PC-9 (cell line): ENCODE measurements around the gene TMEM179. TPM values are rescaled to one million over a fixed set of nuclear protein-coding genes. Genes with fewer than 3 reads are reported as not detected.

Source experiments
- BruUV-seq: library from RNA; stranded (reverse); fragments of 400-500 nt; replicated peaks from 2 replicates; lab custom pipeline; 2021; lab: Mats Ljungman, UMichigan
- CTCF ChIA-PET: fragments of 300-600 bp; sonication (Branson Sonifier 250); formaldehyde crosslinking; loops from one replicate; lab custom pipeline; 2022; ENCODE audit warnings: antibody characterized with exemption; lab: Charles Lee
- POLR2A ChIA-PET: fragments of 300-600 bp; sonication (Branson Sonifier 250); formaldehyde crosslinking; loops from one replicate; lab custom pipeline; 2022; ENCODE audit warnings: antibody characterized with exemption; ENCODE audit not compliant: unreplicated experiment; lab: Charles Lee
- DNase-seq, 2 experiments: peaks; one replicate each; pipeline versions ENCODE4 v3.0.0 to v3.0.0-alpha.2; 2015 to 2022; ENCODE audit warnings: mixed read lengths in 1 of 2
- H2AFZ ChIP-seq: fragments of 200-600 bp; sonication (generic); 2 replicates; pipeline ENCODE4 v1.8.1; 2017; ENCODE audit warnings: antibody characterized with exemption
- H3F3A ChIP-seq: fragments of 200-600 bp; sonication (generic); 2 replicates; pipeline ENCODE4 v1.8.1; 2017; ENCODE audit warnings: antibody characterized with exemption, mild to moderate bottlenecking, low read depth; ENCODE audit not compliant: insufficient read depth
- H3K27ac ChIP-seq: fragments of 200-600 bp; sonication (generic); 2 replicates; pipeline ENCODE4 v1.6.1; 2016; ENCODE audit warnings: mixed run types
- H3K27me3 ChIP-seq: fragments of 200-600 bp; sonication (generic); 2 replicates; pipeline ENCODE4 v1.6.1; 2016; ENCODE audit warnings: low read depth, mixed run types; ENCODE audit not compliant: insufficient read depth
- H3K36me3 ChIP-seq: fragments of 200-600 bp; sonication (generic); 2 replicates; pipeline ENCODE4 v1.6.1; 2016; ENCODE audit warnings: low read depth, mixed run types
- H3K4me1 ChIP-seq: fragments of 200-600 bp; sonication (generic); replicated peaks from 2 replicates; pipeline ENCODE4 v1.6.1; 2016; ENCODE audit warnings: mixed run types; ENCODE audit not compliant: insufficient read depth
- H3K4me2 ChIP-seq: fragments of 200-600 bp; sonication (generic); 2 replicates; pipeline ENCODE4 v1.6.1; 2017; ENCODE audit warnings: mixed run types
- H3K4me3 ChIP-seq: fragments of 200-600 bp; sonication (generic); 2 replicates; pipeline ENCODE4 v1.6.1; 2016; ENCODE audit warnings: mixed run types
- H3K79me2 ChIP-seq: fragments of 200-600 bp; sonication (generic); 2 replicates; pipeline ENCODE4 v1.6.1; 2017; ENCODE audit warnings: low read depth, mixed run types
- H3K9me2 ChIP-seq: fragments of 200-600 bp; sonication (generic); 2 replicates; pipeline ENCODE4 v1.8.1; 2017; ENCODE audit warnings: mild to moderate bottlenecking; ENCODE audit not compliant: insufficient read depth
- H3K9me3 ChIP-seq: fragments of 200-600 bp; sonication (generic); 2 replicates; pipeline ENCODE4 v1.8.1; 2016; ENCODE audit warnings: low read depth; ENCODE audit not compliant: insufficient read depth
- H4K20me1 ChIP-seq: fragments of 200-600 bp; sonication (generic); 2 replicates; pipeline ENCODE4 v1.8.1; 2017; ENCODE audit not compliant: insufficient read depth
- EZH2 ChIP-seq: fragments of 200-600 bp; sonication (generic); IDR thresholded peaks from 2 replicates; pipeline ENCODE4 v1.8.0; 2017; ENCODE audit warnings: antibody characterized with exemption, low read depth
- intact Hi-C: fragments of 100-400 bp; cut with micrococcal nuclease; formaldehyde crosslinking; loops from one replicate; pipeline ENCODE4 v1.10.0; 2022; ENCODE audit not compliant: unreplicated experiment
- total RNA-seq: library from RNA; stranded (reverse); gene quantifications from 2 replicates; pipeline ENCODE4 v1.2.3, GENCODE V29; 2021
- TF ChIP-seq, protein P1 (sequence below): fragments of 200-600 bp; sonication (generic); conservative IDR thresholded peaks from 2 replicates; pipeline ENCODE4 v1.6.1; 2017; ENCODE audit warnings: mixed run types, antibody characterized with exemption, mild to moderate bottlenecking, moderate library complexity

The TMEM179 gene
- total RNA-seq, 1 experiment from 2014 or later, result not detected

DNA sequence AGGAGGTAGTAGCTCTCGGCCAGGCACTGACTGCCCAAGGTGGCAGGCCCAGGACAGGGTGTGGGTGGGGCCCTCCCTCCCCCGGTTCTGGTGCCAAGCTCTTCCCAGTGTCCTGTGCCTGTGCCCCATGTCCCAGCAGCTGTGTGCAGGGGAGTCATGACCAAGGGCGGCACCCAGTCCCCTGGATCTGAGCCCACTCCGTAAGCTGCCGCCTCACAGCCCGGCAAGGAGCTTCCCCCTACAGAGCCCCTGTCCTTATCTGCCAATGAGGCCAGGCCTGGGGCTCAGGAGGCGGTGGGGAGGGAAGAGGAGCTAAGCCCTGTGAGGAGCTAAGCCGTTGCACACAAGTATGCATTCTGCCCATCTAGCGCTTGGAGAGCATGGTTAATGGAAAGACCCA, 30.6 kb downstream of the TMEM179 start:
- no peak overlapping the region for H3K4me3 ChIP-seq
- H3K79me2 ChIP-seq, result no peaks in the 10 kb centered on the region
- BruUV-seq, result no TSS peak
- DNase-seq, result no peak
- no peaks in the 10 kb centered on the region for H3K4me1 ChIP-seq
- intact Hi-C loops, result no loop called here
- H3K9me3 ChIP-seq, result no peaks in the 10 kb centered on the region
- H3K36me3 ChIP-seq, result no peaks in the 10 kb centered on the region
- H4K20me1 ChIP-seq, result no peaks in the 10 kb centered on the region
- H3F3A ChIP-seq, result no peaks in the 10 kb centered on the region
- peaks cover 92% of the 10 kb centered on the region for H3K27me3 ChIP-seq
- TF ChIP-seq, protein P1, sequence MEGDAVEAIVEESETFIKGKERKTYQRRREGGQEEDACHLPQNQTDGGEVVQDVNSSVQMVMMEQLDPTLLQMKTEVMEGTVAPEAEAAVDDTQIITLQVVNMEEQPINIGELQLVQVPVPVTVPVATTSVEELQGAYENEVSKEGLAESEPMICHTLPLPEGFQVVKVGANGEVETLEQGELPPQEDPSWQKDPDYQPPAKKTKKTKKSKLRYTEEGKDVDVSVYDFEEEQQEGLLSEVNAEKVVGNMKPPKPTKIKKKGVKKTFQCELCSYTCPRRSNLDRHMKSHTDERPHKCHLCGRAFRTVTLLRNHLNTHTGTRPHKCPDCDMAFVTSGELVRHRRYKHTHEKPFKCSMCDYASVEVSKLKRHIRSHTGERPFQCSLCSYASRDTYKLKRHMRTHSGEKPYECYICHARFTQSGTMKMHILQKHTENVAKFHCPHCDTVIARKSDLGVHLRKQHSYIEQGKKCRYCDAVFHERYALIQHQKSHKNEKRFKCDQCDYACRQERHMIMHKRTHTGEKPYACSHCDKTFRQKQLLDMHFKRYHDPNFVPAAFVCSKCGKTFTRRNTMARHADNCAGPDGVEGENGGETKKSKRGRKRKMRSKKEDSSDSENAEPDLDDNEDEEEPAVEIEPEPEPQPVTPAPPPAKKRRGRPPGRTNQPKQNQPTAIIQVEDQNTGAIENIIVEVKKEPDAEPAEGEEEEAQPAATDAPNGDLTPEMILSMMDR, result no peak
- H3K9me2 ChIP-seq, result no peaks in the 10 kb centered on the region
- ChIA-PET POLR2A (no interaction called here), CTCF (no interaction called here)
- H2AFZ ChIP-seq, result no peak overlapping the region
- H3K27ac ChIP-seq, result no peak overlapping the region
- no peak overlapping the region for H3K4me2 ChIP-seq

DNA sequence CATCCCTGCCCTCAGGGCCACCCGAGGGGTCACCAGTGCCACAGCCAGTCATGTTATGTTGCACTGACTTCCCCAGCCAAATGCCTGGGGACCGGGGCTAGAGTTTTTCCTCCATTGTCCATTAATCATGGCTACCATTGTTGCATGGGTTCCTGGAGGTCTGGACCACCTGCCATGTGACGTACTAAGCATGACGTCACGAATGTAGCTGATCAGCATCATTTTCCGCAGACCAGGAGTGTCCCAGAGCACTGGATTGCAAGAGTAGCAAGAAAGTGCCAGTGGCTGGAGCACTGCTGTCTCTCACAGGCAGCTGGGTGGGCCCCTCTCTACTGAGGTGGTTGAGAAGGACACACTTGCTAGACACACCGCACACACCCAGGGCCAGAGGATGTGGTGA, 31.9 kb downstream of the TMEM179 start:
- BruUV-seq, result no TSS peak
- CTCF ChIA-PET, result no interaction called here
- Histone ChIP-seq H3K4me2 (no peak overlapping the region), H3K27me3 (peaks cover 89% of the 10 kb centered on the region), H4K20me1 (no peaks in the 10 kb centered on the region), H3K9me3 (no peaks in the 10 kb centered on the region), H3K4me1 (no peaks in the 10 kb centered on the region), H2AFZ (no peak overlapping the region), H3F3A (no peaks in the 10 kb centered on the region), H3K36me3 (no peaks in the 10 kb centered on the region), H3K4me3 (no peak overlapping the region), H3K79me2 (no peaks in the 10 kb centered on the region), H3K27ac (no peak overlapping the region), H3K9me2 (no peaks in the 10 kb centered on the region)
- DNase-seq, result no peak
- TF ChIP-seq, protein P1, result no peak
- TF ChIP-seq EZH2, result no peak
- POLR2A ChIA-PET, result no interaction called here
- intact Hi-C loops, result no loop called here

DNA sequence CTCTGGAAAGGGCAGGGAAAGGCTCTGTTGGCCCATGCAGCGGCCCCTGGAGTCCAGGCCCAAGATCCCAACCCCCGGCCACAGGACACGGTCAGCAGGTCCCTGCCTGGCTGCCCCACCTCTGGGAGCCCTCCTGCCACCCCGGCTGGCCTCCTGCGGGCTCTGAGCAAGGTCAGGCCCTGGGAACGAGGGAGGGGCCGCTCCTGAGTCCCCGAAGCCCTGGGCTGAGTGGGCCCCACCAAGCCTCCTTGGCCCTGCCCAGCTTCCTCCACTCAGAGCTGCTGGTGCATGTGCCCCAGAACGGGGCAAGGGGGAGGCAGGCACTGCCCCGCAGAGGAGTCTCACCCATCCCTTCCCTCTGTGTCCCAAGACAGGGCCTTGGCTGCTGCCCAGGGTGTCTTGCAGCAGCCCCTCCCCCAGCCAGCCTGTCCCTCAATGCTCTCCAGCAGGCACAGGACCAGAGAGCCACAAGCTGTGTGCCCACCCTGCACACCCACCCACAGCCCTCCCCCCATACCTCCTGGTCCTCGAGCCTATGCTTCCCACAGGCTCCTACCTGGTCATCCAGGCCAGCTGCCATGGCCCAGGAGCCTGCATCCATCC, 32.4 kb downstream of the TMEM179 start:
- no peak for DNase-seq
- Histone ChIP-seq H3K27ac (no peak overlapping the region), H2AFZ (no peak overlapping the region), H3K27me3 (peaks cover 89% of the 10 kb centered on the region), H3F3A (no peaks in the 10 kb centered on the region), H4K20me1 (no peaks in the 10 kb centered on the region), H3K4me1 (no peaks in the 10 kb centered on the region), H3K36me3 (no peaks in the 10 kb centered on the region), H3K9me2 (no peaks in the 10 kb centered on the region), H3K4me2 (no peak overlapping the region), H3K79me2 (no peaks in the 10 kb centered on the region), H3K4me3 (no peak overlapping the region), H3K9me3 (no peaks in the 10 kb centered on the region)
- POLR2A ChIA-PET, result no interaction called here
- intact Hi-C loops, result no loop called here
- TF ChIP-seq, protein P1, result no peak
- no peak for TF ChIP-seq EZH2
- CTCF ChIA-PET, result no interaction called here
- BruUV-seq, result no TSS peak
